HG03457 (cell line): ENCODE measurements around the gene HOXA9.

Source experiments
- ATAC-seq: cut with Tn5 transposase; IDR thresholded peaks from one replicate; pipeline ENCODE4 v1.9.1; 2021; ENCODE audit warnings: moderate number of reproducible peaks; ENCODE audit not compliant: unreplicated experiment

HOXA9 gene

DNA sequence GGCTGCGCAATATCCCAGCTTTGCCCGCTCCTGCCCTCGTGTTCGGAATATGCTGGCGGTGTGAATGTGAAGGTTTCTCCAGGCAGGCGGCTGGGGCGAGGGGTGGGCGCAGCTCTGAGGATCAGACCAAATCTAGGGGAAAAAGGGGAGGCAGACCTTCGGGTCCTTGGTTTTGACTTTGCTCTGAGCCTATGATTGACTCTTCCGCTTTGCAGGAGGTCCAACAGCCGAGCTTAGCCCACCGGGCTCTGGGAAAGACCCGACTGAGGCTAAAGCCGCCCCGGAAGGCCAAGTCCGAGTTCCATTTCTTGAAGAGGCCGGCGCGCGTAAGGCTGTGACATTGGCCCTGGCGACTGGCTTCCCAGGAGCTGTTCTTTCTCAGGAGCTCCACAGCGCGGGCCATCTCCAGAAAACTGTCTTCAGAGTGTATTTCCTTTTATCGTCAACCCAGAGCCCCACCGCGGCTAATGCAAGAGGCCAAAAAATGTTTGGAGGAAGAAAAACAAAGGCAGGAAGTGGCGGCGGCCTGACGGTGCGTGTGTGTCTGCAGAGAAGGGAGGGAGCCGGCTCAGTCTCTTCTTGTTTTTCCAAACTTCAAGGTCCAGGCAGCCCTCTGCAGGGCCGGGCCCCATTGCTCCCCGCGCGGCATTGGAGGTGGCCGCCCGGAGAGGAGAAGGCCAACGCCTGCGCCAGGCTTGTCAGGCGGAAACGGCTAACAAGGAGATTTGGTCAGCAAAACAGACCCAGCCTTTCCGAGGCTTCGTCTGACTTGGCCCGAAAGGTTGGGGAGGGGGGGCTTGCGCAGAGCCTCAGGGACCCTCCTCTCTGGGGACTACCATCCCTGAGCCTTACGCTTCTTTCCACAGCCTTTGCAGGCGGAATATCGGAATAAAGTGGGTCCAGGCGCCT is 23.3 kb upstream of the HOXA9 start:
- ATAC-seq, result no peak

DNA sequence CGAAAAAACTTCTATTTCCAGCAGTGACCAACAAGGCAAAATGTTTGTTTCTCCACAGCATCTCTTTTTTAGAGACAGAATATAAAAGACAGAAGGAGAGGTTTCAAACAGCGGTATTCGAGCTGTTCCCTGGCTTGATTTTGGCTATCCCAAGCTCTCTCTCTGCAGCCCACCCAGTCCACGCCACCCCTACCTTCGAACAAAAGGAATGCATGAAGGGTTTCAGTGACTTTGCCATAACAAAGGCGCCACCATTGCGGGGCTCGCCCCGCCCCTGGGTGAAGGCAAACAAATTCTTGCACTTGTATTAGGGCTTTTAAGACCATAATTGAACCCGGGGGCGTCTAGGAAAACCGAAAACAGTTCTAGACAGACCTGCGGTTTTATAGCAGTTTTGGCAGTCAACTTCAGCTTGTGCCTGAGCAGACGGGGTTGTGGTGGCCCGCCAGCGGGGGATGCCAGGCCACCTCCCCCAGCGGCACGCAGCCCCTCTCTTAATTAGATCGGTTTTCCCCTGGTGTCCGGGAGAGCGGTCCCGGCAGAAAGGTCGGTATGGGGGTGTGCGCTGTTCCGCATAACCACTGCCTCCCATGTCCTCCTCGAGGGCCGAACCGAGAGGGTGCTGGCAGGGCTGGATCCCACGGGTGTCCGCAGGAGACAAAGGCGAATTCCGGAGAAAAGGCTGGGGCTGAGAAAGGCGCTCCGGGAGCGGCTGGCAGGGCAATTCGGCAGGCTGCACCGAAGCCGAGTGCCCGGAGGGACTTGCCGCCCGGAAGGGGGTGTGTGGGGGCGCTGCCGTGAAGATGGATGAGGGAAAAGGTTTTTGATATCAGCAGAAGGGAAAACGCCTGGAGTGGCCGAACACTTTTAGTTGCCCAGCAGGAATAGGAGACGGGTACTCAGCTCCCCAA is 22.4 kb upstream of the HOXA9 start:
- no peak for ATAC-seq

DNA sequence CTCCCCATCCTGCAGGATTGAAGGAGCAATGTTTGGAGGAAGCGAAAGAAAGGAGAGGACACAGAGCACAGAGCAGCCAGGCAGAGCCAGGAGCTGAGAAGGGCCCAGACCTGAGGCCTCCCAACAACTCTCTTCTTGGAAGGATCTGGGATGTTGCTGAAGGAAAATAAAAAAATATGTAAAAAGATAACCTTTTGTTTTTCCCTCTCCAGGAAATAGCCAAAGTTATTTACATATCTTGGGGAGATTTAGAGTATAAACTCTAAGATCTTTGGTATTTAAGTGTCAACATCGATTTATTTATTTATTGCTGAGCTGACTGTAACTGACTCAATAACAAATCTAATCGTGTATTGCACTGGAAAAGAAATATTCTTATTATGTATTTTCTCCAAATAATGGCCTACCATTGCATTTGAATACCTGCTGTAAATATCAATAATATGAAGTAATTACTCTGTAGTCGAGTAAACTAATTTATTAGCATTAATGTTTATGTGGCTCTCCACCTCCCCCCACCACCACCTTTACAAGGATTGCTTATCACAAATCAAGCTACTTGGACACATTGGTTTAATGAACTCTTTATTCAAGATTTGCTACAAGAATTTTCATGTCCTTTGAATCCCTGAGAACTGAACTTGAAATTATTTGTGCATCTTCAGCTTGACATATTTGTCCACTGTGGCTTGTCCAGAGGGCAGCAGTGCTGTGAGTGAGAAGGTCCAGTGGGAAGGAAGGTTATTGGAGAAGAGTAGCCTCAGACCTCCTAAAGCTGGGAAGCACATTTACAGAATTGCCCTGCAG is 21.5 kb upstream of the HOXA9 start:
- ATAC-seq, result no peak

DNA sequence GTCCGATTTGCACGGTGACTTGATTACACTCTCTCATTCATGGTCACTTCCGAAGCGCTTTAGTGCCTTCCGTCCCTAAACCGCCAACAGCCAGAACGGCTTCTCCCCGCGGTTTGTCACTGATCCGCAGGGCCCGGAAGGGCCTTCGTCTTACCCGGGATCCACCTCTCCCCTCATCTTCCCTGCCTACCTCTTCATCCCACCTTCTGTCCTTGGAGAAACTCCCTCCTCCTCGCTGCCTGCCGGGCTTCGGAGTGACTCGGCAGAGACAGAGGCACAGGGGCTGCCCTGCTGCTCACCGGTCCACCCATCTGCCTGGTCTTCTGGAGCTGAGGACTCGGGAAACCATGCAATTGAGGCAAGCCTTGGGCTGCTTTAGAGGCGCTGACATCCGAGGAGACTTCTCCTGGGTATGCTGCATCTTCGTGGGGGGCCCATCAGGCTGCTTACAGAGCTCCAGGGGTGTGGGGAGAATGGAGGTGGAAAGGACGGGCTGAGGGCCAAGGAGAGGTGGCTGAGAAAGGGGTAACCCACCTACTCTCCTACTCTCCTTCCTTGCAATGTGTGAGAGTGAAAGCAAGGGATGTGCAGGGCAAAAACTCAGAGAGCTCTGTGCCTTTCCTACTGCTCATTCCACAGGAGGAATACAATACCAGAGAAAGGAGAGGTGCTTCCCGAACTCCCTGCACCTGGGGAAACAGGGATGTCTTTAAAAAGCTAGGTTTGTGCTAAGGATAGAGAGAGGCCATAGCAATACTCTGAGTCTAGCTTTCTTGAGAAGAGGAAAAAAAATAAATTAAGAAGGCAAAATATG is 20.7 kb upstream of the HOXA9 start:
- ATAC-seq, result no peak

DNA sequence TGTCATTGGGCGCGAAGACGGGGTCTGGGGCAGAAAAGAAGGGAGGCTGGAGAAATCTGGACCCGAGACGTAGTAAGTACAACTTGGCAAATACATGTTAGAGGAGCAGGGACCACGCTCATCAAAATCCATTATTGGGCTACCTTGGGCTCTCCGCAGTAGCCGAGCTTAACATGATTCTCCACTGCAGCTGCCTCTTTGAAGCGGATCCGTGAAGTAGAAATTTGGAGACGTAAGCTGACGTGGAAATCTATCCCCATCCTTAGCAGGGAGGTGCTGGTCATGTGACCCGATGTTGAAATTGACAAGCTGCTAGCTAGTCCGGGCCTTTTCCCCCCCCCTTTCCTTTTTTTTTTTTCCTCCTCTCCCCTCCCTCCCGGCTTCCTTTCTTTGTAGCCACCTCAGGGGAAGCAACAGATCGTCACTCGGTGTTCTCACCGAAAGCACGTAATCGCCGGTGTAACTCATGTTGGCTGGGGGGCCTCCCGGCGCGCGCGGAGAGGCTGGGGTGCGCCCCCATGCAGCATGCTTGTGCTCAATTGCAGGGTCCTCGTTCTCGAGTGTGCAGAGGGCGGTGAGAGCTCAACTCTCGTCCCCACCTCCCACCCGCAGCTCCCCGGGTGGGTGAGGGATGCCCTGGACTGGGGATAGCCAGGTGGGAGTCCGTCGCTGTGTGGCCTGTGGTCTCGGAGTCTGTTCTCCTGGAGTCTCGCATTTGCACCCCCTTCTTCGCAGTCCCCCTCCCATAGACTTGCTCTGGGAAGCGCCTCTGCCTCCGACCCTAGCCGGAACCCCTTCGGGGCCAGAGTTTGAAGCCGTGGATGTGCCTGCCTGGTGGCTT is 19.9 kb upstream of the HOXA9 start, which contains the start of gene HOXA11:
HOXA11 (minus strand) TSS at position 220 of the 841 bp plus-strand sequence; CDS start at position 132, 88 bp downstream.
- ATAC-seq, result no peak

DNA sequence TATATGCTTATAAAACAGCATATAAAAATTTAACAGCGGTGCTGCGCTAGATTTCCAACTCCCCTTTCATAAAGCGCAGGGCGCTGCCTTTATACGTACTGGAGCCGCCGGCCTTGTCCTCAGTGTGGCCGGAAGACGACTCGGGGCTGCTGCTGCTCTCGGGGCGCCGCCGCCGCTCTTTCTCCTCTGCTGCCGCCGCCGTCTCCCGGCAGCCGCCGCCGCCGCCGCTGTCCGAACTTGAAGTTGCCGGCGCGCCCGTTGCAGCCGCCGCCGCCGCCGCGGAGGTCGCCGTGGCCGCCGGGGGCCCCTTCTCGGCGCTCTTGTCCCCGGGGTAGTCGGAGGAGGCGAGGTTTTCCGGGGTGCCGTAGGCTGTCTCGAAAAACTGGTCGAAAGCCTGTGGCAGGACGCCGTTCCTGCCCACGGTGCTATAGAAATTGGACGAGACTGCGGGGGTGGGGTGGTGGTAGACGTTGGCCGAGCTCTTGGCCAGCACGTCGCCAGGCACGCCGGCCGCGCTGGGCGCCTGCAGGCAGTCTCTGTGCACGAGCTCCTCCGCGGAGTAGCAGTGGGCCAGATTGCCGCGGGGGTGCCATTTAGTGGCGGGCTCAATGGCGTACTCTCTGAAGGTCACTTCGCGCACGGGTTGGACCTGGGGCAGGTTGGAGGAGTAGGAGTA is 19.1 kb upstream of the HOXA9 start:
- no peak for ATAC-seq

DNA sequence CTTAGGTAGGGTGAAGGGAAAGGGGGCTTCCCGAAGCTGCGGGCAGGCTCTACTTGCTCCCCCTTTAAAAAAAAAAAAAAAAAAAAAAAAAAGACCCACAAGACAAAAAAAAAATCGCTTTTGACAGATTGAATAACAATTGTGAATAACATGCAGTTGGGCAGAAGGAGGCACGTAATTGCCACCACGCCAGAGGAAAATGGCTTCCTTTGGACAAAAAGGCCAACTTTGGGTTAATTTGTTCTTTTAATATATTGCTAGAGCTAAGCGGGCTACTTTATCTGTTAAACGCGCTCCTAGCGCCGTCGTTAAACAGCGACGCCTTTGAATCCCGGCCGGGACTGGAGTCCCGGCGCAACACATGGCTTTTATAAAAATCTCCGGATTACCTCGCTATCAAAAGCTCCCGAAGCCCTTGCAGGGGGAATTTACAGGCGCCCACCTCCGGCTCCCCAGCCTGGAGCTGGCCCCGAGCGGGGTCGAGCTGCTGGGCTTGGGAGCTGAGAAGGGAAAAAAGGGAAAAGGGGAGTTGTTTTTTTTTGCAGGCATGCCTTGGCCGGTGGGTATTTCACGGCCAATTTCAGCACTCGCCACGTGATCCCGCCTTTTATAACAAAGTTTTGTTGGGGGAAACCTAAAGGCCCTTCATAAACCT is 18.5 kb upstream of the HOXA9 start:
- no peak for ATAC-seq

DNA sequence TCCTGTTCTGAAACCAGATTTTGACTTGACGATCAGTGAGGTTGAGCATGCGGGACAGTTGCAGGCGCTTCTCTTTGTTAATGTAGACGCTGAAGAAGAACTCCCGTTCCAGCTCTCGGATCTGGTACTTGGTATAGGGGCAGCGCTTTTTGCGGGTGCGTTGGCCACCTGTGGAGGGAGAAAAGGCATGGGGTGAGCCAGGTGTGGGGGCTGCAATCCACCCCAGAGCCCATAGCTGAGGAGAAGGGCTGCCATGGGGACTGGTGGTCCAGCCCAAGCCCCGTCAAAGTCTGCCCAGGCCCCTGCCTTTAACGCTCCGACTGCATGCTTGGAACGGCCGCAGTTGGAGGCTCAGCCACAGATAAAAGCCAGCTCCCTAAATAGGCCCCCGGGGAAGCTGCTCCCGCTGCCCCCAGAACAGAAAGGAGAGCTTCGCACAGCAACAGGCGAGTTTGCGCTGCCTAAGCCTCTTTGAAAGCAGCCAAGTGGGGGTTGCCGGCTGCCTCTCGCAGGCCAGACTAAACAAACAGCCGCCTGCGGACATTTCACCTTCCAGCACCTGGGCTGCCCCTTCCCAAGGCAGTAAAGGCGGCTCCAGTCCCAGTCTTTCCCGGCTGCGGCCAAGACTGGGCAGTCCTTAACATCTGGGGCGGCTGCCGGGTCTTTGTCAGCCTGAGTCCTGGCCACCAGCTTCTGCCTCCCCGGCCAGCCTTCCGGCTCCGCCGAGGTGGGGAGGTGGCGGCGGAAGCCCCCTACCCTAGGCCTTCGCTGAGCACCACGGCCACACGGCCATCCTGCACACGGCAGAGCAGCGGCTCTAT is 17.7 kb upstream of the HOXA9 start:
- ATAC-seq, result no peak

DNA sequence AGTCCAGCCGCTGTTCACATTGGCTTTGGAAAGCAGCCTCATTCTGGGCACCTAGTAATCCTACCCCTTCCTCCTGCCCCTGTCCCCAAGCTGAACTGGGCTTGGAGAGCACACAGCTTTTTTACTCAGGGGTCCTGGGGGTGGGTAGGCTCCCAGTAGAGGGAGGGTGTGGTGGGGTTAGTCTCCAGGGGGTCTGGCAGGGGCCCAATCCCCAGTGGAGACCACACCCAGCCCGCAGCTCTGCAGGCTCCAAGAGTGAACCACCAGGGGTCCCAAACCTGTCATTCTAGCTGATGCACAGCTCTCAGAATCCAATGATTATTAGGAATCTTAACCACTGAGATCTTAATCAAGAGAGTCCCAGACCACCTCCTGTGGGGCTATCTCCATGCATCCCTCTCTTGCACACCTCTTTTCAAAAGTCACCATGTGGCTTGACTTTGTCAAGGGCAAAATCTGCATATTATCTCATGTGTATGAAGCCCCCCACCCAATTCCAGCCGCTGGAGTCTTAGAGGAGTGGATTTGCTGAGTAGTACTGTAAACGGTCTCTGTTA is 17.0 kb upstream of the HOXA9 start:
- no peak for ATAC-seq

DNA sequence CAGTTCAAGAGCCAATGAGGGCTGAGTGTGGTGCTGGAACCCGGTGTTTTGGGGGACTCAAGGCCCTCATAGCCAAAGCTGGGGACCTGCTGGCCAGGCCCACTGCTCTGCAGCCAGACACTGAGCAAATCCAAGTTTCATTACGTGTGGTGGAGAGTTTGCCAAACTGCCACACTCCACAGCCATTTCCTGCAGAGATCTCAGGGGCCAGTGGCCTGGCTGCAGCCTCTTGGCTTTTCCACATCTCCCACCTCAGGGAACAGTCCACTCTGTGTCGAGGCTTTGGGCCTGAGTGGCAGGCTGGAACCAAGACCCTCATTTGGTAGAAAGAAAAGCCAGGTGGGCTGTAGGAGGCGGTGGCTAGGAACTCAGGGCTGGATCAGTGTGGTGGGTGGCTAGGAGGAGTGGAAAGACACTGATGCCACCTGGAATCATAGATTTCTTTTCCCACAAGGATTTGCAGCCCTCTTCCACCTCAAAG is 16.5 kb upstream of the HOXA9 start:
- no peak for ATAC-seq

DNA sequence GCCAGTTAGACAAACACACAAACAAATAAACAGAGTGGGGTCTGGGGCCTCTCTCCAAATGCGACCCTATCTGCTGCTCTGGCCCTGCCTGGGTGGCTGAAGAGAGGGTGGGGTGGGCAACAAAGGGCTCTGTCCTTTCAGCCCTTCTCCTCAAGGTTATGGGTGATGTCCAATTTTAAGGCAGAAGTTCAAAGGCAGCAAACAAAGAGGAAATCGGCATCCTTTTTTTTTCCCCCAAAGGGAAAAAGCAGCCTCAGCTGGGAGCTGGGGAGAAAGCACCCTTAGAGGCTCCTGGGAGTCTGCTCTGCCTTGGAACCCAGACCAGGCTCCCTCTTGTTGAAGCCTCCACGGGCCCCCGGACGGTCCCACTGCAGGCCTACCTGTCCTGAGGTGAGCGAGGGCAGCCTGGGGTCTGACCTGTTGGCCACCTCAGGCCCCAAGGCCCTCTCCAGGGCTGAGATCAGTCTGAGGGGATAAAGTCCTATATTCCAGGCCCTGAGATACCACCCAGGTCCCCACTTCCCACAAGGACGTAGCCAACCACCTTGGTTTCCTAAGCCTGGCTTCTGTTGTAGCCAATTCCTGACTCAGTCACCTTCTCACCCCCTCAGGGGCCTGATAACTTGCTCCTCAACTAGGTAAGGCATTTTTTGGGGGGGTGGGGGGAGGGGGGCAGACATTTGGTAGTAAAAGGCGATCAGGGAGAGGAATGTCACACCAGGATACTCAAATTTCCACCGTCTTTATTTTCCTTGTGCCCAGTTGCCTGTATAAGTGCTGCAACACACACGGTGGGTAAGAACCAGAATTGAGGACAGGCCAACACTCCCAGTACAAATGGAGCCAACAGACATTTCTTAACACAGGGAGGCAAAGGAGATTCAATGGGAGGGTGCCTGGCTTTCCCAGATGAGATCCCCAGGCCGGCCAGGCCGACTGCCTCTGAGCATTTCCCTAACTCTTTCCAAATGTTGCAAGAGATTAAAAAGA is 15.4 kb upstream of the HOXA9 start:
- no peak for ATAC-seq

DNA sequence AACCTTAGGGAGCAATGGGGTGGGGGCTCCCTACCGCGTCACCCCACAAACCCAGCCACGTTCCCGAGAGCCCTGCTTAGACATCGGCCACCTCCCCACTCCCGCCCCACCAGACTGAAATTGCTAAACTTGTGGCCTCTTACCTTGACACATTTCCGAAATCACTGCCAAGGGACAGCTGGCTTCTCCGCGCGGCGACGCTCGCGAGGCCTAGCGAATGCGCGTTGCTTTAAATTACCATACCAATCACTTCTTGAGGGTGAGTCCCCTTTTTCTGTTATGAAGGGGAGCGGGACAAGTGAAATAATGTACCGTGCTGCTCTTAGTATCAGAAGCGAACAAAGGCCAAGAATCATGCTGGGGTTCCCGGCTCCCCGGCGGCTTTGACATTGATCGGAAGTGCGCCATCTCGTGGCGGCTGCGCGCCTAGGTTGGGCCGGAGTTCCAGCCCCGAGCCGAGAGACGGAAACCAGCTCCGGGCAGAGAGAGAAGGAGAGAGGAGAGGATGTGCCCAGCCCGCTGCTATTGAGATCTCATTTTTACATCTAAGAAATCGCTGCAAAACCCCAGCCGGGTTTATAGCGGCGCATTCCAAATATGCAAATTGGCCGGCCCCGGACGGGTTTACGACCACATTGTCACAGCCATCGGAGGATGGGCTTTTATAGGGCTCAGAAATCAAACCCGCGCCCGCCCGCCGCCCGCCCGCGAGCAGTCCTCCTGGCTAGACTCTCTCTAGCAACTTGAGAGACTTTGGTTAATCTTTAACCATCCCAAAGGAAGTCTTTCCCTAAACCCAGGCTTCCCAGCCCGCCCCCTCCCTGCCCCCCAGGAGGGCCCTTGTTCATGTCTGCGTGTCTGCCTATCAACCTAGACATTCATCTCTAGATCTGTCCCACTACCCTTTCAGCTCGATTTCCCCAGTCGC is 14.4 kb upstream of the HOXA9 start:
- no peak for ATAC-seq

DNA sequence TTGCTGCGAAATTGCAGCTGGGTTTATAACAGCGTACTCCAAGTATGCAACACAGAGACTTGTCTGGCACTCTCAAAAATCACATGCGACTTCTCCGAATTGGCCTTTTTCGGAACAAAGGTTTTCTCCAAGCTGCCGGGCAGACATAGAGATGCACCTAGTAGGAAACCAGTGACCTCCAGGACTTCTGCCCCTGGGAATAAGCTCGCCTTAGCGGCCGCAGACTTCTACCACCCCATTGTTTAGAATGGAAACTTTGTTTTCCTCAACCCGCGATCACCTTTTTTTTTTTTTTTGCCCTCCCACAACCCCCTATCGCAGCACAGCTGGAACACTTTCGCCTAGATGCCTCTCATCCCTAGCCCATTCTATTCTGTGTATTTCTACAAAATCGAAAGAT is 13.7 kb upstream of the HOXA9 start:
- no peak for ATAC-seq

DNA sequence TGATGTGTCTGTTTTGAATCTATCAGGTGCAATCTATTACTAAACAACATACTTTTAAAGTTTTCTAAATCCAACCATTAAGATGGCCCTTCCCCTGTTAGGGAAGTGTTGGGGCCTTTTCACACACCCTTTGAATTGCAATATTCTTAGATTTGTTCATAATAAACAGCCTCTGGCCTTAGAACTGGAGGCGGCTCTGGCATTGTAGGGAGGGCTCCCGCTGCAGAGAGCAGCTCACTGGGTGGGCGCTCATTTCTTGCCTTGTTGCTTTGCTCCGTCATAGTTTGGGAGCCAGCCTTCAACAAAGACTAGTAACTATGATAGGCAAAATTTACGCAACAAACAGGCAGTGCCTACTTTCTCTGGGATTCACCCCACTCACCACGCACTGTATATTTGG is 13.0 kb upstream of the HOXA9 start:
- no peak for ATAC-seq
